HG03520 (cell line): ENCODE results near the gene RNU1-1.
"Not testable (repeated sequence)": the region's sequence is repeated elsewhere in the genome, so short reads cannot be mapped to it uniquely, and the experiment has no call there.

Experiments used
- ATAC-seq: cut with Tn5 transposase; IDR thresholded peaks from one replicate; pipeline ENCODE4 v1.9.1; 2021; ENCODE audit warnings: mild to moderate bottlenecking, moderate library complexity; ENCODE audit not compliant: unreplicated experiment

Gene RNU1-1

GRCh38 chr1:16525769-16526168 lies 11.7 kb upstream of the RNU1-1 start:
- ATAC-seq = not testable (repeated sequence)

DNA sequence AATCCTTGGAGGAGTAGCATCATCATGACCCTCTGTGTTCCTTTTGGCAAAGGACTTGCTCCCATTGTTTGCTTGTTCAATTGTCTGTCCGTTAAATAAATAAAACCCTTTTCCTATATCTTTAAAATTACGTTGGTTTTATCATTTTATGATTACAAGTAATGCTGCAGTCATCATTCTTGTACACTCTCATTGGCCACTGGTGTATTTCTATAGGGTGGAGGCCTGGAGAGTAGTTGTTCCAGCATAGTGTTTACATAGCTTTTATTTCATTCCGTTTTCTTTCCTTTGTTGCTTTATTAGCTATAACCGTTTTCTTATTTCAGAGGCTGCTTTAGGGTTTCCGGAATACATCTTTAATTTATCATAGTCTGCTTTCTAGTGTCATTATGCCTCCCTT lies 7.6 kb upstream of the RNU1-1 start:
- ATAC-seq = not testable (repeated sequence)

DNA sequence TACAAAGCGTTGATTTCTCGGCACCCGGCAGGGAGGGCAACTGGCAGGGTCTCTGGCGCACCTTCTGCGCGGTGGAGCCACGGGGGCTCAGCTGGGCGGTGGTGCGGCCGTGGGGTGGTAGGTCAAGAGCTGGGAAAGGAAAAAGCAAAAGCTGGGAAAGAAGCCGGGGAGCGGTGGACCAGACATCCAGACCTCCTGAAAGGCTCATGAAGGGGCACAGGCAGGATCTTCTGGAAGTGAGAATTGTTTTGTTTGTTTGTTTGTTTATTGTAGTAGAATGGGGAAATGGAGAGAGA lies 7.2 kb upstream of the RNU1-1 start:
- ATAC-seq = no peak

GRCh38 chr1:16520435-16521287 lies 6.6 kb upstream of the RNU1-1 start:
- not testable (repeated sequence) for ATAC-seq

DNA sequence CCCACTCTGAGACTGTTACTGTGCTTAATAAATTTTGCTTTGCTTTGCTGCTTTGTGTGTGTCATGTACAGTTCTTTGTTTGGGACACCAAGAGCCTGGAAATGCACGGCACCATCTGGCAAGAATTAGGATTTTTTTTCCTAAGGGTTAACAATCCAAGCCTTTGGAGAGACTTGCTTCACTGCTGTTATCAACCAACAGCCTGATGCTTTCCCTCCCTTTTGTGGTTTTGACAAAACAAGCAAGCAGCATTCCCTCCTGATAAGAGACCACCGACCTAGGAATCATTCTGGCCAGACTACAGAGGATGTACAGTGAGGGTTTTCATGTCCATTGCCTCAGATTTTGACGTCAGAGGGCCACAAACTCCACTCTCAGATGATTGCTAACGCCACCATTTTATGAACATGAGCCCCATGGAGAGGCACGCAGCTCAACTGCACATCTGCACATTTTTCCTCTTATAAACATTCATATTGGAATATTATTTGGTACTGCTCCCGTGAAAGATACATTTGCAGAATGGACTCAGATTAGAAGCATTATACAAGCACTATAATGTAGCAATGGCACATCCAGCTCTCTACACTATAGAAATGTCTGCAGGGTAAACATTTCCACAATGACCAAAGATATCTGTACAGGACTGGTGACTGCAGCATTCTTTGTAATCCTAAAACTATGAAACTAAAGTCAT lies 5.3 kb upstream of the RNU1-1 start:
- not testable (repeated sequence) for ATAC-seq

GRCh38 chr1:16518913-16519254 lies 4.8 kb upstream of the RNU1-1 start:
- not testable (repeated sequence) for ATAC-seq

GRCh38 chr1:16516694-16517410 lies 2.8 kb upstream of the RNU1-1 start:
- ATAC-seq = not testable (repeated sequence)

- ATAC-seq = peak; percentile 44
Measured at GRCh38 chr1:16513412-16514106, 526 bp downstream of the RNU1-1 start.

- not testable (repeated sequence) for ATAC-seq
Measured at GRCh38 chr1:16512624-16513411, 1.3 kb downstream of the RNU1-1 start.

- ATAC-seq = not testable (repeated sequence)
Measured at GRCh38 chr1:16511926-16512325, 2.2 kb downstream of the RNU1-1 start.

GRCh38 chr1:16508861-16509445 lies 5.1 kb downstream of the RNU1-1 start:
- not testable (repeated sequence) for ATAC-seq

DNA sequence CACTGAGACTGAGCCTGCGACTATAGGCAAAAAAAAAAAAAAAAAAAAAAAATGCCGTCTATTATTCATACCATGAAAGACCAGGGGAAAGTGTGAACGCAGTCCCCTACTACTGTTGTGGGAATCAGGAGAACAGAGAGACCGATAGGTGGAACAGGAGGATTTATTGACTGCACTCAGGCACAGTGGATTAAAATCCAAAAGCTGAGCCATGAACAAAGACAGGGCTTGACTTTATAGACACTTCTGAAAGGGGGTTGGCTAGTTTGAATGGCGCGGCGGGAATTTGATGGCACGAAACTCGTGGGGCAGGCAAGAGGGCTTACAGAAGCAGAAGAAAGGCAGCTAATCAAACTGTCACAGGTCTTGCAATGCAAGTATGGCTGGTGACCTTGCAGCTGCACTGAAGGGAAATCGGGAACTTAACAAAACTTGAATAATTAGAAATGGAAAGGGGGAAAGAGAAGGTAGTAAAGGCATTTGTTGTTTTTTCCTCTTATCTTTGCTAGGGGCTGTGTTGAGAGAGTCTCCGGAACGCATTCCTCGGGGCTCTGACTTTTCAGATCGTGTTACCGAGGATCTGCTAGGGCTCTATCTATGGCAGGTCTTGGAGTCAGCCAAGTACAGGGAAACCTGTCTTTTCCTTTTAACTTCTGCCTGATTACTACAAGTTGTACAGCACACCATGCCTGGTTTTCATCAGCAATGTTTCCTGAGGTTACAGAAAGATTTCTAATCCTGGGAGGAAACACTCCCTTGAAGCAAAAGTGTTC lies 7.5 kb downstream of the RNU1-1 start:
- ATAC-seq = not testable (repeated sequence)

GRCh38 chr1:16505870-16506269 lies 8.2 kb downstream of the RNU1-1 start:
- not testable (repeated sequence) for ATAC-seq

DNA sequence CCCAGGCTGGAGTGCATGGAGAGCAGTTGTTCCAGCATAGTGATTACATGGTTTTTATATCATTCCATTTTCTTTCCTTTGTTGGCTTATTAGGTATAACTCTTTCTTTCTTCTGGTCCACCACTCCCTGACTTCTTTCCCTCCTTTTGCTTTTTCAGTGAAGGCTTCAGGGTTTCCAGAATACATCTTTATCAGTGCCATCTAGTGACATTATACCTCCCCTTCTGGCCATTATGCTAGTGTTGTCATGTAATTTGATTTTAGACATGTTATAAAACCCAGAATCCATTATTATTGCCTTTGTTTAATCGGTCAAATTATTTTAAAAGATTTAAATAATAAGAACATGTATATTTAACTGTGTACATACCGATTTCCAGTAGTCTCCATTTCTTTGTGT lies 10.6 kb downstream of the RNU1-1 start:
- ATAC-seq = no peak

GRCh38 chr1:16501446-16501845 lies 12.6 kb downstream of the RNU1-1 start:
- ATAC-seq = not testable (repeated sequence)

DNA sequence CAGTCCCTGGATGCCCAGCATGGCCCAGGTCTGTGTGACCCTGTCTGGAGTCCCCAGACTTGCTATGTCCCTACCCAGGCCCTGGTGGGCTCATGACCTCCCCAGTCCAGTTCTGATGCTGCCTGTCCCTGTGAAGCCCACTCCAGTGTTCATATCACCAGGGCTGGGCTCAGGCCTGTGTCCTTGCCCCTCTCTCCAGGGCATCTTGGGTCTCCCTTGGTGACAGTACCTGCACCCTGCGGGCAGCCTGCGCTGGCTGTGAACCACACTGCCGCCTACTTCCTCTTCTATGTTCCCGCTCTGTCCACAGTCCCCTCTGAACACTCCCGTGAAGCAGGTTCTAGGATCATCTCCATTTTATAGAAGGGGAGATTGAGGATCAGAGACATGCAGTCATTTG lies 13.1 kb downstream of the RNU1-1 start:
- ATAC-seq = not testable (repeated sequence)

DNA sequence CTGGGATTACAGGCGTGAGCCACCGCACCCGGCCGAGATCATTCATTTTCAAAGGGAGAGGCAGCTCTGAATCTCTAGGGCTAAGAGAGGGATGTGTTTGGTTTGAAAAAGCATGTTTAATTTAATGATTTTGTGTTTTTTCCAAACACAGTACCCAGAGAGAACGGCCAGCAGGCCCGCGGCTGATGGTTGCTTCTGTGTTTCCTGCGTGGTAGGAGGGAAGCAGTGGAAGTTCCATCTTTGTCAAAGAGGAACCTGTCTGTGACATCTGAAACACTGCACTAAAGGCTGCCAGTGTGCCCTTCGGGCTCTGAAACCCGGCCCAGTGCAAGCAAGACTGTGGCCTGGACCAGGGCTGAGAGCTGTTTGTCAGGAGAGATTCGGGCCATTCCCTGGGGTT lies 13.6 kb downstream of the RNU1-1 start:
- not testable (repeated sequence) for ATAC-seq

GRCh38 chr1:16498573-16499413 lies 15.3 kb downstream of the RNU1-1 start:
- ATAC-seq = peak; percentile 75
